ENCODE data around the gene CCDC88C.

CCDC88C gene

DNA sequence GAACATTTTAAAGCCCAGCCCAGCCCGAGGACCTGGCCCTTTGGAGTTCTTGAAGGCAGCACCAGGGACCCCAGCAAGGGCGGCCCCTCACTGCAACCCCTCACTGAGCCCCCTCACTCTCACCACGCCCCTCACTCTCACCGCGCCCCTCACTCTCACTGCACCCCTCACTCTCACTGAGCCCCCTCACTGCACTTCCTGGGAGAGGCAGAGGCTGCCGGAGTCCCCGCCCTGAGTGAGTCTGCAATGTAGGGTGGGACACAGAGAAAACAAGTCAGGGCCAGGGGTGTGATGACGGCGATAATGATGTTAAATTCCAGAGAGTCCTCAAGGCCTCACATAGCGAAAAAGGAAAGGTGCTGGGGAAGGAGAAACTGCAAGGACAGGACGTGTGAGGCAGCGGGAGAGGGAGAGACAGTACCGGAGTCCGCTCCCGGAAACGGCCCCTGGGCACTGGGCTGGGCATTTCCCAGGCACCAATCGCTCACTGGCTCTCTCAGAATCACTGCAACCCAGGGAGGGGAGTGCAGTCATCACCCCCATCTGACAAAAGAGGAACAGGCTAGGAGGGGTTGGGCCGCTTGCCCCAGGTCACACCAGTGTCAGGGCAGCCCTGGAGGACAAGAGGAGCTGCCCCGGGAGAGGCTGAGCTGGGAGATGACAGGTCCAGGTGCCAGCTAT, 24.9 kb downstream of the CCDC88C start:
- TF ChIP-seq, protein P1, sequence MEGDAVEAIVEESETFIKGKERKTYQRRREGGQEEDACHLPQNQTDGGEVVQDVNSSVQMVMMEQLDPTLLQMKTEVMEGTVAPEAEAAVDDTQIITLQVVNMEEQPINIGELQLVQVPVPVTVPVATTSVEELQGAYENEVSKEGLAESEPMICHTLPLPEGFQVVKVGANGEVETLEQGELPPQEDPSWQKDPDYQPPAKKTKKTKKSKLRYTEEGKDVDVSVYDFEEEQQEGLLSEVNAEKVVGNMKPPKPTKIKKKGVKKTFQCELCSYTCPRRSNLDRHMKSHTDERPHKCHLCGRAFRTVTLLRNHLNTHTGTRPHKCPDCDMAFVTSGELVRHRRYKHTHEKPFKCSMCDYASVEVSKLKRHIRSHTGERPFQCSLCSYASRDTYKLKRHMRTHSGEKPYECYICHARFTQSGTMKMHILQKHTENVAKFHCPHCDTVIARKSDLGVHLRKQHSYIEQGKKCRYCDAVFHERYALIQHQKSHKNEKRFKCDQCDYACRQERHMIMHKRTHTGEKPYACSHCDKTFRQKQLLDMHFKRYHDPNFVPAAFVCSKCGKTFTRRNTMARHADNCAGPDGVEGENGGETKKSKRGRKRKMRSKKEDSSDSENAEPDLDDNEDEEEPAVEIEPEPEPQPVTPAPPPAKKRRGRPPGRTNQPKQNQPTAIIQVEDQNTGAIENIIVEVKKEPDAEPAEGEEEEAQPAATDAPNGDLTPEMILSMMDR (IDR thresholded peaks at IDR 0.05), result no peak

DNA sequence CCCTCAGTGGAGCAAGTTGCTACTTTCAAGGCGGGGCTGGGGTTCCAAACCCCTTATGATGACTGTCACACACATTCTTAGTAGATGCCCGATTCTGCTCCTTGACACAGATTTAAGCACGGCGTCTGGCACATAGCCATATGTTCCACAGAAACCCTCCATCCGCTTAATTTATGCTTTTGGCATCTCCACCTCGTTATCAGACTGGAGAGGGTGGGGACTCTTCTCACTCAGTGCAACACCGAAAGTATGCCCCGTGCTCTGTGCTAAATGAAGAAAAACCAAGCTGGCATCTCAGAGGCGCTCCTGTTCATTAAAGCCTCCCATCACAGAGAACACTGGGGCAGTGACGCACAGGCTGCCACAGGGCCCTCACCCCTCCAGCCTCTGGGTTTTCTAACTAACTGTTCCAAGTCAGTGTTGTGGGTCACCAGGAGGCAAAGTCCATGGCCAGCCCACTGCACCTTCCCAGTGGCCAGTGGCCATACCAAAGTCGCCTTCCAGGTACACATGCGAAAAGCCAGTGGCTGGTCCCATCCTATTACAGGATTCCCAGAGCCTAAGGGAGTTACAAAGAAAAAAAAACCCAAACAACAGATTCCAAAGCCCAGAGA, 27.3 kb downstream of the CCDC88C start:
- TF ChIP-seq, protein P1 (IDR thresholded peaks at IDR 0.05), result no peak

DNA sequence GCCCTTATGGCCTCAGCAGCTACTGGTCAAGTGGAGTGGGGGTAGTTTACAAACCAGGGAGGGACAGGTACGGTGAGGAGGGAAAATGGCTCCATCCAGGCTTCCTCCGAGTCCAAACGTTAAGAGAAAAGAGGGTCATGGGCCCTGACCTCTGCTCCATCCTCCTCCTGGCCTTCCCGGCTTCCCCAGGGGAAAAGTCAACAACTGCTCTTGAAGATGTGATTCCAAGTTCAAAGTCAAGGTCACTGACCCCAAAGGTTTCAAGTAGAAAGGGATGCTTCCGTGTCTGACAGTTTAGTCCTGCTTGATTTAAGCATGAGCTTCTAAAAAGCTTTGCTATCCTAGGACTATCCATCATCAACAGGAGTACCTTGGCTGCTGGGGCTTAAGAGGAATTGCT, 28.5 kb downstream of the CCDC88C start:
- TF ChIP-seq, protein P1 (IDR thresholded peaks at IDR 0.05), result no peak

DNA sequence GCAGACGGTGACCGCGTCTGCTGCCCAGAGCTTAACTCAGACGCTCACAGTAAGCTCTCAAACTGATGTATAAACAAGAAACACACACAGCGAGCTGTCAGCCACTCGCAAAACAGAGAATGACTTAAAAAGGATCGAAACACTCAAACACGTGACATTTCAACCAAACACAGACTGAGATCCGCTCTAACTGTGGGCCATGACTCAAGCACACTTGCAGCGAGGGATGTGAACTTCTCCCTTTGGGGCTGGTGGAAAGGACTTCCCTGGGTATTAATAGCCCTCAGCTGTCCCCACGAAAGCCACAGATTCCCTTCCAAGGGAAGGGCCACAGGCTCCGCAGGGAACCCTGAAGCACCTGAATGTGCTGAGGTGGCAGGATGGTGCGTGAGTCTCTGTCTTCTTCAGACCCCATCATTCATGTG, 29.1 kb downstream of the CCDC88C start:
- TF ChIP-seq, protein P1 (IDR thresholded peaks at IDR 0.05), result no peak

DNA sequence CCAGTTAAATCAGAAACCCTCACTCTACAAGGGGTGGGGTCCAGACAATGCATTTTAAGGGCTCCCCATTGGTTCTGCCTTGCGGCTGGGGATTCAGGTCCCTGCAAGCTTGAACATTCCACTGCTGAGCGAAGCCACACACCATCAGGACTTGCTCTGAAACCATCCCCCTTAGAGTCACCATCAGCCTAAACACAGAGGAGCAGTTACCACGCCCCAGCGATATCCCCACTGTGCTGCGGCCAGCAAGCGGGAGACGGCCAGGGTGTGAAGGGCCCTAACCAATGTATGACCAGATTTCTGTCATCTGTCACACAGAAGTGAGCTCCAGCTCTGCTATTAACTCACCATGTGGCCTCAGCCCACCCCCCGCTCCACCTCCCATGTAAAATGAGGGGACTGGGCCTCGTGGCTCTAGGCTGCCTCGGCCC, 29.7 kb downstream of the CCDC88C start:
- TF ChIP-seq, protein P1 (IDR thresholded peaks at IDR 0.05), result no peak

DNA sequence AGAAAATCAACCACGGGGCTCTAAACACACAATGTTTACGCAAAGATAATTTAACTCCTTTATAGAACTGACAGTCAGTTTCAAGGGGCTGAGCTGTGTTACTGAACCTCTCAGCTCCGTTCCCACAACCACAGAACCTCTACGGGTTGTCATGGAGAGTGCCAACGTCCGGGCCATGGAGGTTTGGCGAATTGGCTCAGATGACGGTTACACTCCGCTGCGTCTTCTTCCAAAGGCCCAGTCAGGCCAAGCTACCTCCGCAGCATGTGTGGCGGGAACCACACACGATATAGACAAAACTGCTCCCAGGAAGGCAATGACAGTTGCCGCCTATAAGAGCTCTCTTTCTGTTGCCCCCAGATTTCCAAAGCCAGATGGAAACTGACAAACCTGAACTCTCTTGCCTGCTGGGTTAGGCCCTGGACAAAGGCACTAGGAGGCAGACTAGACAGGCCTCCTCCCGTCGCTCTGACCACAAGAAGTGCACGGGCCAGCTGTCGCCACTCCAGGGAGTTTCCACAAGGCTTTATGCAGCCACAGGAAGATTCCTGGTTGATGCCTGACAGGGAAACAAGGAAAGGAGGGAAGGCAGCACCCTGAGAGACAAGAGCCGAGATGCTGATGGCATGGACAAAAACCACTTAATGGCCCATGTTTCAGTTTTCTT, 30.3 kb downstream of the CCDC88C start:
- TF ChIP-seq, protein P1 (IDR thresholded peaks at IDR 0.05), result no peak

DNA sequence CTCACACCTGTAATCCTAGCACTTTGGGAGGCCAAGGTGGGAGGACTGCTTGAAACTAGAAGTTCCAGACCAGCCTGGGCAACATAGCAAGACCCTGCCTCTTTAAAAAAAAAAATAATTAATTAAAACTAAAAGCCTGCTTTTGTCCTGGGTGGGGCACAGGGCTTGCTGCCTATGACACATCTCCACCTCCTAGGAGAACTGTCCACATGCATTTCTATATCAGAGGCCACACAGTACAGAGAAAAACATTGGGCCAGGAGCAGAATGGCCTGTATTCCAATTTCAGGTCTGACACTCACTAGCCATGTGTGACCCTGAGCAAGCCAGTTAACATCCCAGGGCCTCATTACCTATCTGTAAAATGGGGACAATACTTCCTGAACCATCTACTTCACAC, 31.9 kb downstream of the CCDC88C start:
- TF ChIP-seq, protein P1 (IDR thresholded peaks at IDR 0.05), result no peak

Data from LNCAP (cell line).